ENCODE measurements around the gene TNFAIP8. TPM values are rescaled to one million over a fixed set of nuclear protein-coding genes. Genes with fewer than 3 reads are reported as not detected.

Gene TNFAIP8
- total and polyA plus RNA-seq, 2 of the 13 experiments (the other 11 are each of a cell fraction or from before 2014, with no cell fraction given): 6.4 to 11.2 TPM

GRCh38 chr5:119385136-119385535, 29.3 kb downstream of the TNFAIP8 start:
- WGBS (ENCODE audit: low lambda C conversion rate): 91% methylated on average over 3 of the region's 3 CpGs
- Histone ChIP-seq H3K4me2 (ENCODE audit: low read depth, low read length) (no peak overlapping the region), H3K27me3 (ENCODE audit: control insufficient read depth in 1 of 2, insufficient read depth in 2 of 2, low read length in 2 of 2) (no peaks in the 10 kb centered on the region), H3K4me3 (replicated peaks in 1 of 3; ENCODE audit: insufficient read depth in 1 of 3, low read depth in 2 of 3, low read length in 3 of 3) (no peak overlapping the region), H3K9ac (ENCODE audit: insufficient read depth, low read depth, low read length) (no peak overlapping the region), H3K4me1 (ENCODE audit: insufficient read depth, low read length) (peaks cover 30% of the 10 kb centered on the region), H3K36me3 (replicated peaks in 1 of 2; ENCODE audit: control insufficient read depth in 1 of 2, insufficient read depth in 2 of 2, low read length in 2 of 2) (no peaks in the 10 kb centered on the region), H3K9me3 (ENCODE audit: low read length) (no peaks in the 10 kb centered on the region), H3K27ac (ENCODE audit: extremely low read length, insufficient read depth, low read length) (no peak overlapping the region), H4K20me1 (ENCODE audit: insufficient read depth, low read length) (no peaks in the 10 kb centered on the region), H3K79me2 (ENCODE audit: insufficient read depth, low read length) (no peaks in the 10 kb centered on the region), H2AFZ (ENCODE audit: low read length) (no peak overlapping the region)
- no TSS peak for BruUV-seq (replicated peaks)
- ATAC-seq (no peak), DNase-seq (ENCODE audit: low spot score) (no peak), FAIRE-seq (no peak)
- intact Hi-C loops (cut with micrococcal nuclease; ENCODE audit: unreplicated experiment) (no loop called here), in situ Hi-C loops (cut with HindIII; ENCODE audit: extremely low pct_ligation_motif_present, low pct_unique_long_range_greater_than_20kb) (no loop called here)
- POLR2A ChIA-PET: no interaction called here
- CTCF ChIA-PET (ENCODE audit: low intra/inter-chr PET ratio, low total read pairs): no interaction called here
- TF ChIP-seq ZNF512B (CRISPR knock-in tag; IDR thresholded peaks at IDR 0.05; ENCODE audit: borderline replicate concordance): no peak
- TF ChIP-seq ZNF550 (CRISPR knock-in tag; IDR thresholded peaks at IDR 0.05; ENCODE audit: borderline replicate concordance): no peak
- TF ChIP-seq ETV6 (CRISPR knock-in tag; conservative IDR thresholded peaks at IDR 0.05): no peak
- no peak for TF ChIP-seq YY1 (IDR thresholded peaks at IDR 0.05; ENCODE audit: insufficient read depth, insufficient replicate concordance, low read depth, low read length)
- TF ChIP-seq ZFX (CRISPR knock-in tag; IDR thresholded peaks at IDR 0.05; ENCODE audit: low read depth): no peak
- TF ChIP-seq ZNF564 (CRISPR knock-in tag; IDR thresholded peaks at IDR 0.05): no peak
- TF ChIP-seq, protein P1, sequence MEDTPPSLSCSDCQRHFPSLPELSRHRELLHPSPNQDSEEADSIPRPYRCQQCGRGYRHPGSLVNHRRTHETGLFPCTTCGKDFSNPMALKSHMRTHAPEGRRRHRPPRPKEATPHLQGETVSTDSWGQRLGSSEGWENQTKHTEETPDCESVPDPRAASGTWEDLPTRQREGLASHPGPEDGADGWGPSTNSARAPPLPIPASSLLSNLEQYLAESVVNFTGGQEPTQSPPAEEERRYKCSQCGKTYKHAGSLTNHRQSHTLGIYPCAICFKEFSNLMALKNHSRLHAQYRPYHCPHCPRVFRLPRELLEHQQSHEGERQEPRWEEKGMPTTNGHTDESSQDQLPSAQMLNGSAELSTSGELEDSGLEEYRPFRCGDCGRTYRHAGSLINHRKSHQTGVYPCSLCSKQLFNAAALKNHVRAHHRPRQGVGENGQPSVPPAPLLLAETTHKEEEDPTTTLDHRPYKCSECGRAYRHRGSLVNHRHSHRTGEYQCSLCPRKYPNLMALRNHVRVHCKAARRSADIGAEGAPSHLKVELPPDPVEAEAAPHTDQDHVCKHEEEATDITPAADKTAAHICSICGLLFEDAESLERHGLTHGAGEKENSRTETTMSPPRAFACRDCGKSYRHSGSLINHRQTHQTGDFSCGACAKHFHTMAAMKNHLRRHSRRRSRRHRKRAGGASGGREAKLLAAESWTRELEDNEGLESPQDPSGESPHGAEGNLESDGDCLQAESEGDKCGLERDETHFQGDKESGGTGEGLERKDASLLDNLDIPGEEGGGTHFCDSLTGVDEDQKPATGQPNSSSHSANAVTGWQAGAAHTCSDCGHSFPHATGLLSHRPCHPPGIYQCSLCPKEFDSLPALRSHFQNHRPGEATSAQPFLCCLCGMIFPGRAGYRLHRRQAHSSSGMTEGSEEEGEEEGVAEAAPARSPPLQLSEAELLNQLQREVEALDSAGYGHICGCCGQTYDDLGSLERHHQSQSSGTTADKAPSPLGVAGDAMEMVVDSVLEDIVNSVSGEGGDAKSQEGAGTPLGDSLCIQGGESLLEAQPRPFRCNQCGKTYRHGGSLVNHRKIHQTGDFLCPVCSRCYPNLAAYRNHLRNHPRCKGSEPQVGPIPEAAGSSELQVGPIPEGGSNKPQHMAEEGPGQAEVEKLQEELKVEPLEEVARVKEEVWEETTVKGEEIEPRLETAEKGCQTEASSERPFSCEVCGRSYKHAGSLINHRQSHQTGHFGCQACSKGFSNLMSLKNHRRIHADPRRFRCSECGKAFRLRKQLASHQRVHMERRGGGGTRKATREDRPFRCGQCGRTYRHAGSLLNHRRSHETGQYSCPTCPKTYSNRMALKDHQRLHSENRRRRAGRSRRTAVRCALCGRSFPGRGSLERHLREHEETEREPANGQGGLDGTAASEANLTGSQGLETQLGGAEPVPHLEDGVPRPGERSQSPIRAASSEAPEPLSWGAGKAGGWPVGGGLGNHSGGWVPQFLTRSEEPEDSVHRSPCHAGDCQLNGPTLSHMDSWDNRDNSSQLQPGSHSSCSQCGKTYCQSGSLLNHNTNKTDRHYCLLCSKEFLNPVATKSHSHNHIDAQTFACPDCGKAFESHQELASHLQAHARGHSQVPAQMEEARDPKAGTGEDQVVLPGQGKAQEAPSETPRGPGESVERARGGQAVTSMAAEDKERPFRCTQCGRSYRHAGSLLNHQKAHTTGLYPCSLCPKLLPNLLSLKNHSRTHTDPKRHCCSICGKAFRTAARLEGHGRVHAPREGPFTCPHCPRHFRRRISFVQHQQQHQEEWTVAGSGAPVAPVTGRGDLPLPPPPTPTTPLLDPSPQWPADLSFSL (CRISPR knock-in tag; IDR thresholded peaks at IDR 0.05): no peak
- TF ChIP-seq ZNF572 (CRISPR knock-in tag; IDR thresholded peaks at IDR 0.05): no peak
- TF ChIP-seq ELF1 (CRISPR knock-in tag; IDR thresholded peaks at IDR 0.05): no peak
- no peak for TF ChIP-seq CREB1 (IDR thresholded peaks at IDR 0.05)
- no peak for TF ChIP-seq CREB1 (CRISPR knock-in tag; IDR thresholded peaks at IDR 0.05)
- TF ChIP-seq ZIK1 (CRISPR knock-in tag; IDR thresholded peaks at IDR 0.05; ENCODE audit: borderline replicate concordance, low read depth): no peak
- TF ChIP-seq SMAD9 (CRISPR knock-in tag; IDR thresholded peaks at IDR 0.05): no peak
- no peak for TF ChIP-seq SALL1 (CRISPR knock-in tag; IDR thresholded peaks at IDR 0.05)
- no peak for TF ChIP-seq MLLT10 (CRISPR knock-in tag; IDR thresholded peaks at IDR 0.05)

All from HepG2 (cell line).